Cardiac muscle cell (in vitro differentiated cells and primary cell): ENCODE data around the gene MAFF. TPM values are rescaled to one million over a fixed set of nuclear protein-coding genes. Genes with fewer than 3 reads are reported as not detected.

Source experiments
- DNase-seq, 2 donors: peaks; one replicate each; pipeline versions ENCODE4 v3.0.0 to v3.0.0-alpha.2; 2010 to 2017; ENCODE audit warnings: low read depth in 1 of 2, low spot score in 1 of 2
- H3K27ac ChIP-seq: fragments of 200-600 bp; sonication (generic); 2 replicates; pipeline ENCODE4 v1.5.1; 2016
- H3K27me3 ChIP-seq: fragments of 200-600 bp; sonication (generic); 2 replicates; pipeline ENCODE4 v1.6.0; 2016; ENCODE audit warnings: control low read depth
- H3K36me3 ChIP-seq: fragments of 200-600 bp; sonication (generic); 2 replicates; pipeline ENCODE4 v1.5.1; 2016; ENCODE audit warnings: control low read depth
- H3K4me1 ChIP-seq: fragments of 200-600 bp; sonication (generic); 2 replicates; pipeline ENCODE4 v1.8.1; 2017; ENCODE audit warnings: low read depth, mild to moderate bottlenecking, mixed run types
- H3K4me3 ChIP-seq: fragments of 200-600 bp; sonication (generic); 2 replicates; pipeline ENCODE4 v1.5.1; 2016; ENCODE audit warnings: mild to moderate bottlenecking
- H3K9me3 ChIP-seq: fragments of 200-600 bp; sonication (generic); 2 replicates; pipeline ENCODE4 v1.5.1; 2017; ENCODE audit warnings: low read depth, mild to moderate bottlenecking, control low read depth
- CTCF ChIP-seq: IDR thresholded peaks from 2 replicates; pipeline ENCODE4 v1.5.1; 2012; ENCODE audit warnings: low read depth, mild to moderate bottlenecking, low read length
- polyA plus RNA-seq: library from polyadenylated mRNA; unstranded; fragments of >200 nt; fragmentation: Nextera tagmentation; extraction: Ambion mirVana; gene quantifications from 2 replicates; pipeline ENCODE4 v1.2.1, GENCODE V29; 2016
- total RNA-seq: library from RNA; depleted of rRNA; stranded (reverse); fragments of >200 nt; gene quantifications from 2 replicates; pipeline ENCODE4 v1.2.3, GENCODE V29; 2016

MAFF gene
- total and polyA plus RNA-seq, 2 experiments from 2014 or later, result 4.1 to 4.3 TPM

- H3K9me3 ChIP-seq, result no peaks in the 10 kb centered on the region
- no peak for DNase-seq
These were observed 20.8 kb upstream of the MAFF start for GRCh38 chr22:38180841-38181452.

GRCh38 chr22:38181453-38182200 is 20.2 kb upstream of the MAFF start, which contains the start of gene PLA2G6:
Gene PLA2G6 (minus strand): TSS chr22:38181830. CDS start chr22:38169426, 12,404 bp downstream.
- Histone ChIP-seq H3K4me1 (peaks cover 4% of the 10 kb centered on the region), H3K27ac (peak within 1 kb of the TSS; percentile 79), H3K27me3 (no peaks in the 10 kb centered on the region), H3K9me3 (no peaks in the 10 kb centered on the region), H3K36me3 (no peaks in the 10 kb centered on the region), H3K4me3 (peak within 1 kb of the TSS; percentile 56)
- DNase-seq, result peak; percentile 99
- no peak for TF ChIP-seq CTCF

More at GRCh38 chr22:38180841-38181452, 20.8 kb upstream of the MAFF start:
- peaks cover 4% of the 10 kb centered on the region for H3K4me1 ChIP-seq
- H3K27me3 ChIP-seq, result no peaks in the 10 kb centered on the region
- TF ChIP-seq CTCF, result no peak
- no peaks in the 10 kb centered on the region for H3K36me3 ChIP-seq
- H3K4me3 ChIP-seq, result peak overlapping the region; percentile 56
- H3K27ac ChIP-seq, result peak overlapping the region; percentile 79

GRCh38 chr22:38184788-38185187 is 17.0 kb upstream of the MAFF start:
- no peak for TF ChIP-seq CTCF
- Histone ChIP-seq H3K27ac (no peak overlapping the region), H3K4me3 (no peak overlapping the region), H3K9me3 (no peaks in the 10 kb centered on the region), H3K27me3 (no peaks in the 10 kb centered on the region), H3K4me1 (peaks cover 4% of the 10 kb centered on the region), H3K36me3 (no peaks in the 10 kb centered on the region)
- no peak for DNase-seq

- no peaks in the 10 kb centered on the region for H3K36me3 ChIP-seq
- no peak for DNase-seq
- no peak overlapping the region for H3K27ac ChIP-seq
- H3K4me3 ChIP-seq, result no peak overlapping the region
- no peak for TF ChIP-seq CTCF
- H3K9me3 ChIP-seq, result no peaks in the 10 kb centered on the region
- no peaks in the 10 kb centered on the region for H3K27me3 ChIP-seq
- H3K4me1 ChIP-seq, result no peaks in the 10 kb centered on the region
These were observed 15.4 kb upstream of the MAFF start for GRCh38 chr22:38186429-38186828.

GRCh38 chr22:38187413-38188212 is 14.2 kb upstream of the MAFF start:
- no peaks in the 10 kb centered on the region for H3K4me1 ChIP-seq
- H3K9me3 ChIP-seq, result no peaks in the 10 kb centered on the region
- no peaks in the 10 kb centered on the region for H3K36me3 ChIP-seq
- DNase-seq, result peak in 1 of 2 donors; percentile 71
- no peak overlapping the region for H3K27ac ChIP-seq
- TF ChIP-seq CTCF, result no peak
- H3K27me3 ChIP-seq, result no peaks in the 10 kb centered on the region
- no peak overlapping the region for H3K4me3 ChIP-seq
